OCI-LY3 (cell line): ENCODE data around the gene ENO3.

Experiments
- H2AFZ ChIP-seq: fragments of 200-600, 300-600 bp; shearing (Covaris generic); 2 replicates; pipeline ENCODE4 v1.6.0; 2014; ENCODE audit warnings: antibody characterized with exemption, low read depth, low read length
- H3K27ac ChIP-seq: fragments of 200-600, 300-600 bp; sonication (generic); 2 replicates; pipeline ENCODE4 v1.5.1; 2014; ENCODE audit warnings: mild to moderate bottlenecking, low read length, moderate library complexity, mixed read lengths
- H3K27me3 ChIP-seq: fragments of 200-600, 300-600 bp; sonication (generic); 2 replicates; pipeline ENCODE4 v1.6.1; 2014; ENCODE audit warnings: low read depth, low read length, mixed read lengths
- H3K36me3 ChIP-seq: fragments of 200-600, 300-600 bp; sonication (generic); replicated peaks from 2 replicates; pipeline ENCODE3; 2014; ENCODE audit warnings: low read depth, low read length, mixed read lengths
- H3K4me1 ChIP-seq: fragments of 300-600, 200-600 bp; sonication (generic); 2 replicates; pipeline ENCODE4 v1.6.1; 2014; ENCODE audit warnings: low read length, mixed read lengths
- H3K4me2 ChIP-seq: fragments of 200-600, 300-600 bp; sonication (generic); 2 replicates; pipeline ENCODE4 v1.6.1; 2014; ENCODE audit warnings: low read length, mixed read lengths
- H3K4me3 ChIP-seq: fragments of 300-600, 200-600 bp; sonication (generic); 2 replicates; pipeline ENCODE4 v1.5.1; 2014; ENCODE audit warnings: antibody characterized with exemption, mild to moderate bottlenecking, low read length, moderate library complexity
- H3K79me2 ChIP-seq: fragments of 300-600, 200-600 bp; shearing (Covaris generic); 2 replicates; pipeline ENCODE4 v1.6.1; 2014; ENCODE audit warnings: mild to moderate bottlenecking, low read length, mixed read lengths
- H3K9ac ChIP-seq: fragments of 300-600, 200-600 bp; shearing (Covaris generic); 2 replicates; pipeline ENCODE4 v1.6.0; 2014; ENCODE audit warnings: mild to moderate bottlenecking, low read length, moderate library complexity
- H3K9me3 ChIP-seq: fragments of 200-600, 300-600 bp; shearing (Covaris generic); 2 replicates; pipeline ENCODE4 v1.6.1; 2014; ENCODE audit warnings: low read length, mixed read lengths; ENCODE audit not compliant: insufficient read depth
- H4K20me1 ChIP-seq: fragments of 200-600, 300-600 bp; sonication (generic); 2 replicates; pipeline ENCODE4 v1.6.1; 2016; ENCODE audit warnings: low read length, mixed read lengths; ENCODE audit not compliant: insufficient read depth
- EZH2phosphoT487 ChIP-seq: fragments of 200-600 bp; shearing (Covaris generic); IDR thresholded peaks from 2 replicates; pipeline ENCODE4 v1.6.1; 2018; ENCODE audit warnings: antibody characterized with exemption, mixed run types, low read depth
- TF ChIP-seq, protein P1 (sequence below): fragments of 200-600, 300-600 bp; sonication (generic); IDR thresholded peaks from 2 replicates; pipeline ENCODE4 v1.5.1; 2014; ENCODE audit warnings: antibody characterized with exemption, low read length, low read depth

The ENO3 gene

DNA sequence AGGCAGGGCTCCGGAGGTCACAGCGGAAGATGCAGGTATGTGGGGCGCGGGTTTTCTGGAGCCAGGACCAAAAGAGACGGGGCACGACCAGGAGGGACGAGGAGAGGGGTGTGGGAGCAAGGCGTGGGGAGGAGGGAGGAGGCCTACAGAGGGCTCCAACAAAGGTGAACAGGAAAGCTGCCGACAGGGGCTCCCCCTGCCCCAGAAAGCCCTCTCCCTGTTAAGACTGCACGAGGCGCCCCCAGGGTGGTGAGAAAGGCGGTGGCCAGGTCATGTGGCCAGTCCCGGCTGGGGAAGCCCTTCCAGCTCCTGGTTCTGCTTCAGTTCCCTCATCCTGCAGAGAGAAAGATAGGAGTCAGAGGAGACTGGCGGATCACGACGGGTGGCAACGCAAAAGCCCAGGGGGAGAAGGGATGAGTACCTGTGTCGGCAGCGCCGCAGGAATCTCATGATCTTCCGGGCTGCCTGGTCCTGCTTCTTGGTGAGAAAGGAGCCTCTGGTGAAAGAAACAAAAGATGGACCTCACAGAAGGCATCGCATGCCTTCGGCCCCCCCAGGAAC lies 17.6 kb downstream of the ENO3 start:
- TF ChIP-seq, protein P1, sequence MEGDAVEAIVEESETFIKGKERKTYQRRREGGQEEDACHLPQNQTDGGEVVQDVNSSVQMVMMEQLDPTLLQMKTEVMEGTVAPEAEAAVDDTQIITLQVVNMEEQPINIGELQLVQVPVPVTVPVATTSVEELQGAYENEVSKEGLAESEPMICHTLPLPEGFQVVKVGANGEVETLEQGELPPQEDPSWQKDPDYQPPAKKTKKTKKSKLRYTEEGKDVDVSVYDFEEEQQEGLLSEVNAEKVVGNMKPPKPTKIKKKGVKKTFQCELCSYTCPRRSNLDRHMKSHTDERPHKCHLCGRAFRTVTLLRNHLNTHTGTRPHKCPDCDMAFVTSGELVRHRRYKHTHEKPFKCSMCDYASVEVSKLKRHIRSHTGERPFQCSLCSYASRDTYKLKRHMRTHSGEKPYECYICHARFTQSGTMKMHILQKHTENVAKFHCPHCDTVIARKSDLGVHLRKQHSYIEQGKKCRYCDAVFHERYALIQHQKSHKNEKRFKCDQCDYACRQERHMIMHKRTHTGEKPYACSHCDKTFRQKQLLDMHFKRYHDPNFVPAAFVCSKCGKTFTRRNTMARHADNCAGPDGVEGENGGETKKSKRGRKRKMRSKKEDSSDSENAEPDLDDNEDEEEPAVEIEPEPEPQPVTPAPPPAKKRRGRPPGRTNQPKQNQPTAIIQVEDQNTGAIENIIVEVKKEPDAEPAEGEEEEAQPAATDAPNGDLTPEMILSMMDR = no peak
- no peak for TF ChIP-seq EZH2phosphoT487
- Histone ChIP-seq H3K9ac (peak overlapping the region; percentile 86), H3K4me2 (peak overlapping the region; percentile 98), H3K79me2 (peaks cover 14% of the 10 kb centered on the region), H3K4me1 (peaks cover 18% of the 10 kb centered on the region), H3K27ac (no peak overlapping the region), H3K27me3 (no peaks in the 10 kb centered on the region), H3K36me3 (peaks cover 17% of the 10 kb centered on the region), H2AFZ (no peak overlapping the region), H3K9me3 (no peaks in the 10 kb centered on the region), H3K4me3 (peak overlapping the region; percentile 99), H4K20me1 (no peaks in the 10 kb centered on the region)

DNA sequence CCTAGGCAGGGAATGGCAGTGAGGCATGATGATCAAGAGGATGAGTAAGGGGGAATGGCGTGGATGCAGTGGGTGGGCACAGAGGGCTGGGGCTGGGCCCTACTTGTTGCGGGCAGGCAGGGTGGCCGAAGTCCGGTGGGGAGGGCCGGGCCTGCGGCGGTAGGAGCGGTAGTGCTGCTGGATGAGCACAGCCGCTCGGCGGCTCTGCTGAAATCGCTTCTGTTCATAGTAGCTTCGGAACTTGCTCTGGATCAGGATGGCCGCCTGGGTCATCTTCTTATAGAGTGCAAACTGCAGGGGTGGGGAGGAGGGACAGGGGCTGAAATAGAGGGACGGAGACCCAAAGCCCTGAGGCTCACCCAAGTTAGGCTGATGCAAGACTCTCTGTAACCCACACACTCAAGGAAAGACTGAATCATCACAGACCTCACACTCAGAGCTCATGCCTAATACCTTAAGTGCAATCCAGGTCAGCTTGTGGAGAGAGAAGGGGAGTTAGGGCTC lies 18.2 kb downstream of the ENO3 start:
- H3K4me3 ChIP-seq = no peak overlapping the region
- H3K9ac ChIP-seq = no peak overlapping the region
- no peak overlapping the region for H3K27ac ChIP-seq

DNA sequence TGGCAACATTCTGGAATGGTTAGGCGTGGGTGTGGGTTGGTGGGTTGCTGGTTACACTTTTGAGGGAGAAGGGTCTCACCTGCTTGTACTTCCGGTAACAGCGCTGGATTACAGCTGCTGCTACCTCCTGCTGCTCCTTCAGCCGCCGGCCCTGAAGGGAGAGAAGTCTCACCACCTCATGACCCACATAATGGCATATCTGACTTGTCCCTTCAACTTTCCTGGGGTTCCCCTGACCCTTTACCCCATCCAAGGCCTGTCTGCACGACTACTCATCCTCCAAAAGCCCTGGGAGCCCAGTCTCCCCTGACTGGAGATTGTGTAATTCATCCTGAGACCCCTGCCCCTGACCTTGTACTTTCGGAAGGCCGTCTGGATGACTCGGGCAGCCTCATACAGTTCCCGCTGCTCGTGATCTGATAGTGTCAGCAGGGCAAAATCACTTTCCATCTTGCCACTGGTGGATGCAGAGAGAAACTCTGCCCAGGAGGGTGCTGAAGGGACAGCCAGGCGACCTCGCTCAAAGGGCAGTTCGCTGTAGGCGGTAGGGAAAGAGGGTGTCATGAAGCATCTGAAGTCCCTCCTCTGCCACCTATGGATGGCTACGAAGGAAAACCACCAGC lies 18.7 kb downstream of the ENO3 start:
- no peak overlapping the region for H3K4me3 ChIP-seq
- peaks cover 14% of the 10 kb centered on the region for H3K79me2 ChIP-seq
- H3K4me2 ChIP-seq = no peak overlapping the region
- H3K9ac ChIP-seq = no peak overlapping the region
- H3K36me3 ChIP-seq = peaks cover 17% of the 10 kb centered on the region
- H3K27ac ChIP-seq = no peak overlapping the region
- no peak for TF ChIP-seq EZH2phosphoT487
- TF ChIP-seq, protein P1 = no peak
- peaks cover 18% of the 10 kb centered on the region for H3K4me1 ChIP-seq
- H4K20me1 ChIP-seq = no peaks in the 10 kb centered on the region
- H3K27me3 ChIP-seq = no peaks in the 10 kb centered on the region
- H3K9me3 ChIP-seq = no peaks in the 10 kb centered on the region
- no peak overlapping the region for H2AFZ ChIP-seq

More for the DNA sequence above, 18.2 kb downstream of the ENO3 start:
- Histone ChIP-seq H2AFZ (no peak overlapping the region), H3K9me3 (no peaks in the 10 kb centered on the region), H3K79me2 (peaks cover 14% of the 10 kb centered on the region), H4K20me1 (no peaks in the 10 kb centered on the region), H3K4me2 (no peak overlapping the region), H3K27me3 (no peaks in the 10 kb centered on the region), H3K36me3 (peaks cover 17% of the 10 kb centered on the region), H3K4me1 (peaks cover 18% of the 10 kb centered on the region)
- TF ChIP-seq, protein P1 = no peak
- no peak for TF ChIP-seq EZH2phosphoT487

DNA sequence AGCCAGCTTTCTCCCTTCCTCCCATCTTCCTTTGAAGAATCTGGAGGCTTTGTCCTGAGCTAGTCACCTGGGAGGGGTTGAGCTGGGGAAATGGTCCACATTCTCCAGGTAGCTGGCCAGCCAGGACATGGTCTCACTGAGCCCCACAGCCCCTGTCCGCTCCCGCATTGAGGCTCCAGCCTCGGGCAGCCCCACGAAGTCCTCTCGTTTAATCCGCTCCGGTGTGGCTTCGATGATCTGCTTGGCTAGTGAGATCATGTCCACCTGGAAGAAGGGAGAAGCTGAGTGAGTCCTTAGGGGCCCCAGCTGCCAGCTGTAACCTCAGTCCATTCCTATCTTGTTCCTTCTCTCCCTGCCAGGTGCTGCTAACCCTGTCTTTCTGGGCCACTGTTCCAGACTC lies 19.4 kb downstream of the ENO3 start:
- Histone ChIP-seq H3K36me3 (peaks cover 15% of the 10 kb centered on the region), H2AFZ (no peak overlapping the region), H3K79me2 (peaks cover 11% of the 10 kb centered on the region), H4K20me1 (no peaks in the 10 kb centered on the region), H3K27ac (no peak overlapping the region), H3K4me3 (no peak overlapping the region), H3K27me3 (no peaks in the 10 kb centered on the region), H3K9ac (no peak overlapping the region), H3K4me2 (no peak overlapping the region), H3K9me3 (no peaks in the 10 kb centered on the region), H3K4me1 (peaks cover 16% of the 10 kb centered on the region)
- TF ChIP-seq EZH2phosphoT487 = no peak
- TF ChIP-seq, protein P1 = no peak
